ENCODE measurements around the gene CPXM1.

The CPXM1 gene

GRCh38 chr20:2746636-2747265 lies 53.7 kb downstream of the CPXM1 start:
- H3K4me3 Mint-ChIP-seq, result no peak overlapping the region
- no peaks in the 10 kb centered on the region for H3K9me3 Mint-ChIP-seq
- H3K4me1 Mint-ChIP-seq (ENCODE audit: low read depth), result peaks cover 25% of the 10 kb centered on the region
- H3K27me3 Mint-ChIP-seq (ENCODE audit: low read depth), result peaks cover 43% of the 10 kb centered on the region
- H3K36me3 Mint-ChIP-seq (ENCODE audit: low read depth), result peaks cover 6% of the 10 kb centered on the region
- no peak overlapping the region for H3K27ac Mint-ChIP-seq

GRCh38 chr20:2745936-2746635 lies 54.3 kb downstream of the CPXM1 start:
- no peak overlapping the region for H3K27ac Mint-ChIP-seq

DNA sequence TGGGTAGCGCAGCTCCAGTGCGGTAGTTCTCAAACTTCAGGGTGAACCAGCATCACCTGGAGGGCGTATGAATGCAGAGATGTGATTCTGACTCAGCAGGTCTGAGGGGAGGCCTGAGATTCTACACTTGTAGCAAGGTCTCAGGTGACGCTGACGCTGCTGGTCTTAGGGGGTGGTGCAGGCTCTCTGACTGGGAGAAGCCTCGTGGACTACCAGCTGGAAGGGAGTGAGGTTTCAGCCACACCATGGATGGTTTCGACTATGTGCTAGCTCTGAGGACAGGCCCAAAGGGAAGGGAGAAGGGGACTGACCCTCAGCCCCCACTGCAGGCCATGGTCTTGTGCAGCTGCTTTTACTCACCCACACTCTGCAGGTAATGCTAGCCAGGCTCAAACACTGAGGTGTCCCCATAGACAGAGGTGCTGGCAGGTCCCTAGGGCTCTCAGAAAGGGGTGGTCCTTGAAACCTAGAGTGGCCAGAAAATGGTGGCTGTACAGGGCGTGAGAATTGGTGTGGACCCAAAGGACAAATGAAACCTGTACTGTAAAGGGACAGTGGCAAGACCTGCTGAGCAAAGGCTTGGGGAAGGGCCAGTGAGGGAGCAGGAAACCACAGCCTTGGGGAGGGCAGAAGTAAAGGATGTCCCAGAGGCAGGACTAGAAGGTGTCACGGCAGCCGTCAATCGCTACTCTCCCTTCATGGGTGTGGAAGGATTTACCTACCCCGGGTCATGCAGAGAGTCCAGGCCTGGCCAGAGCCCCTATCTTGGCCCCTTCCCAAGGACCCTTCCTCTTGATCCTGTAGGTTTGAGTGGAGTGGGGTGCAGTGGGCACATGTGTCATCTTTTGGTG lies 55.1 kb downstream of the CPXM1 start:
- Mint-ChIP-seq H3K4me3 (no peak overlapping the region), H3K27ac (no peak overlapping the region), H3K36me3 (ENCODE audit: low read depth) (peaks cover 6% of the 10 kb centered on the region), H3K4me1 (ENCODE audit: low read depth) (peaks cover 29% of the 10 kb centered on the region), H3K9me3 (no peaks in the 10 kb centered on the region), H3K27me3 (ENCODE audit: low read depth) (peaks cover 31% of the 10 kb centered on the region)

More at GRCh38 chr20:2745936-2746635, 54.3 kb downstream of the CPXM1 start:
- Mint-ChIP-seq H3K4me3 (no peak overlapping the region), H3K27me3 (ENCODE audit: low read depth) (peaks cover 39% of the 10 kb centered on the region), H3K36me3 (ENCODE audit: low read depth) (peaks cover 6% of the 10 kb centered on the region), H3K4me1 (ENCODE audit: low read depth) (peaks cover 29% of the 10 kb centered on the region), H3K9me3 (no peaks in the 10 kb centered on the region)
